ENCODE measurements around the gene MYOCOS.

The MYOCOS gene

GRCh38 chr1:171663854-171664575 is 42.0 kb downstream of the MYOCOS start:
- no peak overlapping the region for H3K9ac ChIP-seq (ENCODE audit: low read depth, low read length)
- H3K4me1 ChIP-seq (ENCODE audit: control insufficient read depth, insufficient read depth, low read length) = no peaks in the 10 kb centered on the region
- no peaks in the 10 kb centered on the region for H3K9me3 ChIP-seq (replicated peaks; ENCODE audit: low read length)

DNA sequence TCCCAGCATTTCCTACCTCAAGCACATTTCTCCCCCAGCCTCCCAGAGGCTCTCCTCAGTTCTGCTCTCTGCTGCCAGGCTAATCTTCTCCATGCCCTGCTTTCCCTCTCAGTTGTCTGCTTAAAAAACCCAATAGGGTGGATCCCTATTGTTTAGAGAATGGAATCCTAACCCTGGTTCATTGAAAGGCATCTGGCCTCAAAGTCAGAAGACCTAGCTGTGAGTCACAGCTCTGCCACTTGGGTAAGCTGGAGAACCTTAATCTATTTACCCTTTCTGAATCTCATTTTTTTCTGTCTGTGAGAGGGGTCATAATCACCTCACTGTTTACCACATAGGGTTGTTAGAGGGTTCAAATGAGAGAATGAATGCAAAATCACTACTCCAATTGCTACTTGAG is 42.9 kb downstream of the MYOCOS start:
- Histone ChIP-seq H3K36me3 (ENCODE audit: insufficient read depth, low read length) (no peaks in the 10 kb centered on the region), H3K9ac (ENCODE audit: low read depth, low read length) (no peak overlapping the region), H3K9me3 (replicated peaks; ENCODE audit: low read length) (no peaks in the 10 kb centered on the region), H3K4me1 (ENCODE audit: control insufficient read depth, insufficient read depth, low read length) (no peaks in the 10 kb centered on the region), H3K27me3 (ENCODE audit: control insufficient read depth, insufficient read depth, low read length) (no peaks in the 10 kb centered on the region), H3K4me2 (ENCODE audit: low read length) (no peak overlapping the region), H3K4me3 (ENCODE audit: low read length) (no peak overlapping the region)

More at GRCh38 chr1:171663854-171664575, 42.0 kb downstream of the MYOCOS start:
- no peaks in the 10 kb centered on the region for H3K27me3 ChIP-seq (ENCODE audit: control insufficient read depth, insufficient read depth, low read length)
- H3K36me3 ChIP-seq (ENCODE audit: insufficient read depth, low read length) = no peaks in the 10 kb centered on the region
- H3K4me3 ChIP-seq (ENCODE audit: low read length) = no peak overlapping the region
- H3K4me2 ChIP-seq (ENCODE audit: low read length) = no peak overlapping the region

GRCh38 chr1:171666114-171666769 is 44.2 kb downstream of the MYOCOS start:
- Histone ChIP-seq H3K27me3 (ENCODE audit: control insufficient read depth, insufficient read depth, low read length) (no peaks in the 10 kb centered on the region), H3K4me1 (ENCODE audit: control insufficient read depth, insufficient read depth, low read length) (no peaks in the 10 kb centered on the region), H3K9me3 (replicated peaks; ENCODE audit: low read length) (no peaks in the 10 kb centered on the region), H3K36me3 (ENCODE audit: insufficient read depth, low read length) (no peaks in the 10 kb centered on the region), H3K9ac (ENCODE audit: low read depth, low read length) (no peak overlapping the region), H3K4me3 (ENCODE audit: low read length) (no peak overlapping the region), H3K4me2 (ENCODE audit: low read length) (no peak overlapping the region)

DNA sequence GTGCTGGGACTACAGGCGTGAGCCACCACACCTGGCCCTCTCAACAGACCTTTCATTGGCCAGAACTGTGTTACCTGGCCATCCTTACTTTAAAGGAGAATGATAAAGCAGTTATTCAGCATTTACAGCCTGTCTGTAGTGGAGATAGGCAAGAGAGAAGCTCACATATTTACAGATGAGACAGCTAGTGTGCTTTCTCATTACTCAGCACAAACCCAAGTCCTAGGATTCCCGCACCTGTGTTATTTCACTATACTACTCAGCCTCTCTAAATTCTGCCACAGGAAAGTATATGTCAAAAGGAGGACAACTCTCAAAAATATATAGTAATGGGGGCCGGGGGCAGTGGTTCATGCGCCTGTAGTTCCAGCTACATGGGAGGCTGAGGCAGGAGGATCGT is 46.3 kb downstream of the MYOCOS start:
- H3K9ac ChIP-seq (ENCODE audit: low read depth, low read length) = no peak overlapping the region
- no peak overlapping the region for H3K4me2 ChIP-seq (ENCODE audit: low read length)
- no peaks in the 10 kb centered on the region for H3K4me1 ChIP-seq (ENCODE audit: control insufficient read depth, insufficient read depth, low read length)
- no peaks in the 10 kb centered on the region for H3K36me3 ChIP-seq (ENCODE audit: insufficient read depth, low read length)
- H3K27me3 ChIP-seq (ENCODE audit: control insufficient read depth, insufficient read depth, low read length) = no peaks in the 10 kb centered on the region
- no peak overlapping the region for H3K4me3 ChIP-seq (ENCODE audit: low read length)
- H3K9me3 ChIP-seq (replicated peaks; ENCODE audit: low read length) = no peaks in the 10 kb centered on the region

DNA sequence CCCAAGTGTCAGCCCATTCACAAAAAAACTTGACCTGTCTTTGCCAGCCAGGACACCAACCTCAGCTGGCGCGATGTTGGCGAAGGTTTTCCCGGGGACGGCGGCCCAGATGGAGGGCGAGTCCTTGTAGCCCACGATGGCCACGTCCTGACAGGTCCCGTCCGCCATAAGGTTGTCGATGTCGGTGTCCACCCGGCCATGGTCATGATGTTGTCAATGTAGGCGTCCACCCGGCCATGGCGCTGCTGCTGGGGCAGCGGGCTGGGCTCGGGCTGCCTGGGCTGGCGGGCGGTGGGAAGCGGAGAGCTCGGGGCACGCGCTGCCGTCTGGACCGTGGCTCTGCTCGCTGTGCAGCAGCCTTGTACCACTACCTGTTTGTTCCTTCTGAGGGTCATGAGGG is 48.7 kb downstream of the MYOCOS start:
- no peaks in the 10 kb centered on the region for H3K4me1 ChIP-seq (ENCODE audit: control insufficient read depth, insufficient read depth, low read length)
- no peak overlapping the region for H3K4me3 ChIP-seq (ENCODE audit: low read length)
- H3K9ac ChIP-seq (ENCODE audit: low read depth, low read length) = no peak overlapping the region
- no peaks in the 10 kb centered on the region for H3K27me3 ChIP-seq (ENCODE audit: control insufficient read depth, insufficient read depth, low read length)
- no peaks in the 10 kb centered on the region for H3K36me3 ChIP-seq (ENCODE audit: insufficient read depth, low read length)
- H3K4me2 ChIP-seq (ENCODE audit: low read length) = no peak overlapping the region
- no peaks in the 10 kb centered on the region for H3K9me3 ChIP-seq (replicated peaks; ENCODE audit: low read length)

DNA sequence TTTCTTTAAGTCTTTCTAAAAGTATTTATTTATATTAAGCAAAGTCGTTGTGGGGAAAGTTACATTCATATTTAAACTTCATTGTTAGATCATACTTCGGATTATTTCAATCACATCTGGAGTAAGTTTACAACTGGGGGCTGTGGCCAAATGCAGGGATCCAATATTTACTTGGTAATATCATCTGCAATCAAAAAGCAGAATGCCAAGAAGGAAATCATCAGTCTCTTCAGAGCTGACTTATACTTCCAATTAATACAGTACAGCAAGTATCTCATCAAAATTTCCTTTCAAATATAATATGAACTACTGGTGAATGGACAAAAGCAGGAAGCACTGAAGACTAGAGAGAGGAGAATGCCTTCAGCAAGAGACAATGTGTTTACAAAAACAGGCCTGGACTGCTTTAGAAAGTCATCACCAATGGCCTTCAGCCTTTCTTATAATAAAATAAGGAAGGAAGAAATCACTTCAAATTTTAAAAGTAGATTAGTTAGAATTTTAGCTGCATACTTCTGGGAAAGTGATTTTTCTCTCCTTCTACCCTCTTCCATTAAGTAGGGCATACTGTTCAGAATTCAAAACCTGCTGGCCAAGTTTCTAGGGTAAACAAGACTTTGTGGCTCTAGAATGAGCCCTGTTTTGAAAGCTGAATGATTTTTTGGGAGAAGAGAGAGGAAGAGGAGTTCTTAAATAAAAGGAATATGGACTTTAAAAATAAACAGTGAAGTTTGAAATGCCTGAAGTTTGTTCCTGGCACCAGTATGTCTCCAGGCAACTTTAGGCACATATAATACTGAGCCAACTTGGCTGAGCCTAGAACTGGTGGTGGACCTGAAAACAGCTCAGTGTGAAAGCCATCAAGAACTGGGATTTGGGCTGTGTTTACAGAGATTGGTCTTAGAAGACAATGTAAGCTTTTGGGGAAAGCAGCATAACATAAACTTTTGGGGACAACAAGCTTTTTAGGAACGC is 52.7 kb downstream of the MYOCOS start:
- H3K4me2 ChIP-seq (ENCODE audit: low read length) = no peak overlapping the region

More for the DNA sequence above, 52.7 kb downstream of the MYOCOS start:
- no peaks in the 10 kb centered on the region for H3K27me3 ChIP-seq (ENCODE audit: control insufficient read depth, insufficient read depth, low read length)
- no peaks in the 10 kb centered on the region for H3K36me3 ChIP-seq (ENCODE audit: insufficient read depth, low read length)
- H3K9ac ChIP-seq (ENCODE audit: low read depth, low read length) = no peak overlapping the region
- no peaks in the 10 kb centered on the region for H3K9me3 ChIP-seq (replicated peaks; ENCODE audit: low read length)
- H3K4me3 ChIP-seq (ENCODE audit: low read length) = no peak overlapping the region
- H3K4me1 ChIP-seq (ENCODE audit: control insufficient read depth, insufficient read depth, low read length) = no peaks in the 10 kb centered on the region

Measured in skeletal muscle satellite cell (primary cell).